Bronchial epithelial cell (primary cell): ENCODE measurements around the gene TRMU. TPM values are rescaled to one million over a fixed set of nuclear protein-coding genes. Genes with fewer than 3 reads are reported as not detected.

Experiments used
- DNase-seq: peaks from one replicate; pipeline ENCODE4 v3.0.0-alpha.2; 2010; ENCODE audit warnings: low read depth
- FAIRE-seq: peaks from 2 replicates; lab custom pipeline; 2011; peaks lifted over from hg19 to GRCh38; lab: Jason Lieb, UNC
- H3K27me3 ChIP-seq: 2 replicates; pipeline ENCODE4 v1.5.1; 2011; ENCODE audit warnings: low read length; ENCODE audit not compliant: control insufficient read depth, insufficient read depth
- H3K36me3 ChIP-seq: 2 replicates; pipeline ENCODE4 v1.5.1; 2011; ENCODE audit warnings: low read length; ENCODE audit not compliant: control insufficient read depth, insufficient read depth
- H3K4me3 ChIP-seq: 2 replicates; pipeline ENCODE4 v1.5.1; 2011; ENCODE audit warnings: mild to moderate bottlenecking, low read depth, low read length, control low read depth
- total RNA-seq: library from RNA; depleted of rRNA; stranded (reverse); fragments of >200 nt; gene quantifications from 2 replicates; pipeline ENCODE4 v1.2.1, GENCODE V29; 2014
- TF ChIP-seq, protein P1 (sequence below): IDR thresholded peaks from 2 replicates; pipeline ENCODE4 v1.5.1; 2011; ENCODE audit warnings: mild to moderate bottlenecking, moderate library complexity, low read length, control low read depth, inconsistent platforms; ENCODE audit not compliant: insufficient read depth, severe bottlenecking

Gene TRMU
- total RNA-seq, 1 donor from 2014 or later, result 38.7 TPM

DNA sequence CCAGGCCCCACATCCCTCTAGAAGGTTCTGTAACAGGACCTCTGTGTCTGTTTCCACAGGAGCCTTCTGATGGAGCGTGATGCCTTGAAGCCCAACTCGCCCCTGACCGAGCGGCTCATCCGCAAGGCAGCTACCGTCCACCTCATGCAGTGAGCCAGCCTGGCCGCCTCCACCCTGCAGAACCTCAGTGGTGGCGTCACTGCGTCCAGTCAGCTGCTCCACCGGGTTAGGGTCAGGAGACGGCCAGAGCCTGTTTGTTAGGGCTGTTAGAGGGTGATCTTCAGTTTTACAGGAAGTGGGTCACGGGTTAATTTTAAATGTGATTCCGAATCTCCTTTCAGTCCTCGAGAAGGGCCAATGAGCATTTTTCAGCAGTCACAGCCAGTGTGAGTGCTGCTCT lies 42.8 kb upstream of the TRMU start:
- H3K4me3 ChIP-seq, result no peak overlapping the region
- no peaks in the 10 kb centered on the region for H3K27me3 ChIP-seq
- DNase-seq (no peak), FAIRE-seq (no peak)
- H3K36me3 ChIP-seq, result no peaks in the 10 kb centered on the region
- TF ChIP-seq, protein P1, sequence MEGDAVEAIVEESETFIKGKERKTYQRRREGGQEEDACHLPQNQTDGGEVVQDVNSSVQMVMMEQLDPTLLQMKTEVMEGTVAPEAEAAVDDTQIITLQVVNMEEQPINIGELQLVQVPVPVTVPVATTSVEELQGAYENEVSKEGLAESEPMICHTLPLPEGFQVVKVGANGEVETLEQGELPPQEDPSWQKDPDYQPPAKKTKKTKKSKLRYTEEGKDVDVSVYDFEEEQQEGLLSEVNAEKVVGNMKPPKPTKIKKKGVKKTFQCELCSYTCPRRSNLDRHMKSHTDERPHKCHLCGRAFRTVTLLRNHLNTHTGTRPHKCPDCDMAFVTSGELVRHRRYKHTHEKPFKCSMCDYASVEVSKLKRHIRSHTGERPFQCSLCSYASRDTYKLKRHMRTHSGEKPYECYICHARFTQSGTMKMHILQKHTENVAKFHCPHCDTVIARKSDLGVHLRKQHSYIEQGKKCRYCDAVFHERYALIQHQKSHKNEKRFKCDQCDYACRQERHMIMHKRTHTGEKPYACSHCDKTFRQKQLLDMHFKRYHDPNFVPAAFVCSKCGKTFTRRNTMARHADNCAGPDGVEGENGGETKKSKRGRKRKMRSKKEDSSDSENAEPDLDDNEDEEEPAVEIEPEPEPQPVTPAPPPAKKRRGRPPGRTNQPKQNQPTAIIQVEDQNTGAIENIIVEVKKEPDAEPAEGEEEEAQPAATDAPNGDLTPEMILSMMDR, result no peak

DNA sequence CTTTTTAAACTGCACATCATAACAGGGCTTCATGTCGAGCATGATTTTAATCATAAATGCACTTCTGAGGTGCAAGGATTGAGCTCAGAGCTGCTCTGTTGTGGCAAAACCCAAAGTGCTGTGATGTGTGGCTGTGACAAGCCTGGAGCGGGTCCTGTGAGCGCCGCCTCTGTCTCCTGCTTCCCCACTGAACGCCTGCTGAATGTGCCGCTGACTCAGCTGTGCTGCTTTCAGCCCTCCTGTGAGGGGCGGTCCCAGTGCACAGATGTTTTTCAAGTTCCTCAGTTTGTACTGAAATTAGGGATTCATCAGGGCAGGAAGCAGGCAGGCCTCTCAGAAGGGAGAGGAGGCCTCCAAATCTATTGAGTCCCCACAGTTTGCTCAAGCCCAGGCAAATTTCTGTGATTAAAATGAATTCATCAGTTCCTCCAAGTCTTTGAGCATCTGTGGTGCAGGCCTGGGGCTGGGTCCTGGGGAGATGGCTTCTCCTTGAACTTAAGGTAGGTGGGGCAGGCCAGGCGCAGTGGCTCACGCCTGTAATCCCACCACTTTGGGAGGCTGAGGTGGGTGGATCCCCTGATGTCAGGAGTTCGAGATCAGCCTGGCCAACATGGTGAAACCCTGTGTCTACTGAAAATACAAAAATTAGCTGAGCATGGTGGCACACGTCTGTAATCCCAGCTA lies 41.8 kb upstream of the TRMU start:
- H3K4me3 ChIP-seq, result no peak overlapping the region
- FAIRE-seq (no peak), DNase-seq (no peak)
- TF ChIP-seq, protein P1, result no peak
- H3K27me3 ChIP-seq, result no peaks in the 10 kb centered on the region
- H3K36me3 ChIP-seq, result no peaks in the 10 kb centered on the region

- no peak overlapping the region for H3K4me3 ChIP-seq
- DNase-seq (no peak), FAIRE-seq (no peak)
Measured at GRCh38 chr22:46294784-46295183, 40.7 kb upstream of the TRMU start.

DNA sequence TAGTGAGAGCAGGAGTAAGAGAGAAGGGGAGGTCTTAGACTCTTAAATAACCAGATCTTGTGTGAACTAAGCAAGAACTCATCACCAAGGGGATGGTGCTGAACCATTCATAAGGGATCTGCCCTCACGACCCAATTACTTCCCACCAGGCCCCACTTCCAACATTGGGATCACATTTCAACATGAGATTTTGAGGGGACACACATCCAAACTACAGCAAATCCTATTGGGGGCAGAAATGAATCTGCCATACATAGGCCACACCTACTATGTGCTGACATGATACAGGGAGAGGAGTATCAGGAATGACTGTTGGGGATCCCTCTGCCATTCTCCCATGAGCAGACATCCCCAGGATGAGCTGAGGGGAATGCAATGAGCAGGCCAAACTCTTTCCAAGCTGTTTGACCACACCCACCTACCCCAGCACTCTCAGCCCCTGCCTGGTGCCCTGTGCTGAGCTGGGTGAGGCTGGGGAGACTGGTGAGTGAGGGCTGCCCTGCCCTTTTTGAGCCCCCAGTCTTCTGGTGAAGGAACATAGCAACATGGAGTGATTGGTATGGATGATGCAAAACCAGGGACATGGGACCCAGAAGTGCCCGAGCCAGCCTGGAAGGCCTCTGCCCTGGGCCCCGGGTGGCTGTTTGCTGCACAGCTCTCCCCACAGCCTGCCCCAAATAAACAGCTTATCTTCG lies 40.1 kb upstream of the TRMU start:
- TF ChIP-seq, protein P1, result no peak
- H3K4me3 ChIP-seq, result no peak overlapping the region
- H3K27me3 ChIP-seq, result no peaks in the 10 kb centered on the region
- no peaks in the 10 kb centered on the region for H3K36me3 ChIP-seq
- FAIRE-seq (peak; percentile 23), DNase-seq (no peak)

More at GRCh38 chr22:46294784-46295183, 40.7 kb upstream of the TRMU start:
- Histone ChIP-seq H3K36me3 (no peaks in the 10 kb centered on the region), H3K27me3 (no peaks in the 10 kb centered on the region)
- TF ChIP-seq, protein P1, result no peak

- H3K36me3 ChIP-seq, result no peaks in the 10 kb centered on the region
- TF ChIP-seq, protein P1, result peak; percentile 29
- no peak for FAIRE-seq
Measured at GRCh38 chr22:46296257-46297150, 39.0 kb upstream of the TRMU start, which contains the start of gene GTSE1. TSS of gene GTSE1 (plus strand) at chr22:46296870. CDS start at chr22:46297401, 531 bp downstream.

More at GRCh38 chr22:46296257-46297150, 39.0 kb upstream of the TRMU start, which contains the start of gene GTSE1:
- Histone ChIP-seq H3K4me3 (peak within 1 kb of the TSS; percentile 61), H3K27me3 (no peaks in the 10 kb centered on the region)
- peak; percentile 92 for DNase-seq
